Neural cell (in vitro differentiated cells): ENCODE data around the gene GBE1.
"Not testable (repeated sequence)": the region's sequence is repeated elsewhere in the genome, so short reads cannot be mapped to it uniquely, and the experiment has no call there.

Experiments used
- POLR2AphosphoS5 ChIP-seq: IDR thresholded peaks from 2 replicates; pipeline ENCODE4 v1.6.1; 2012
- TF ChIP-seq, protein P1 (sequence below): fragments of 450-650 bp; IDR thresholded peaks from 2 replicates; pipeline ENCODE4 v1.5.1; 2014; ENCODE audit warnings: antibody characterized with exemption, mild to moderate bottlenecking, moderate library complexity; ENCODE audit not compliant: poor library complexity, severe bottlenecking

GRCh38 chr3:81767250-81767859 is 5.9 kb upstream of the GBE1 start:
- TF ChIP-seq, protein P1, sequence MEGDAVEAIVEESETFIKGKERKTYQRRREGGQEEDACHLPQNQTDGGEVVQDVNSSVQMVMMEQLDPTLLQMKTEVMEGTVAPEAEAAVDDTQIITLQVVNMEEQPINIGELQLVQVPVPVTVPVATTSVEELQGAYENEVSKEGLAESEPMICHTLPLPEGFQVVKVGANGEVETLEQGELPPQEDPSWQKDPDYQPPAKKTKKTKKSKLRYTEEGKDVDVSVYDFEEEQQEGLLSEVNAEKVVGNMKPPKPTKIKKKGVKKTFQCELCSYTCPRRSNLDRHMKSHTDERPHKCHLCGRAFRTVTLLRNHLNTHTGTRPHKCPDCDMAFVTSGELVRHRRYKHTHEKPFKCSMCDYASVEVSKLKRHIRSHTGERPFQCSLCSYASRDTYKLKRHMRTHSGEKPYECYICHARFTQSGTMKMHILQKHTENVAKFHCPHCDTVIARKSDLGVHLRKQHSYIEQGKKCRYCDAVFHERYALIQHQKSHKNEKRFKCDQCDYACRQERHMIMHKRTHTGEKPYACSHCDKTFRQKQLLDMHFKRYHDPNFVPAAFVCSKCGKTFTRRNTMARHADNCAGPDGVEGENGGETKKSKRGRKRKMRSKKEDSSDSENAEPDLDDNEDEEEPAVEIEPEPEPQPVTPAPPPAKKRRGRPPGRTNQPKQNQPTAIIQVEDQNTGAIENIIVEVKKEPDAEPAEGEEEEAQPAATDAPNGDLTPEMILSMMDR = not testable (repeated sequence)
- not testable (repeated sequence) for TF ChIP-seq POLR2AphosphoS5
